Measurements from ENCODE around the gene WAPL.
A peak's percentile ranks its signal among the peaks of the same experiment; 100 is the strongest.

Gene WAPL

DNA sequence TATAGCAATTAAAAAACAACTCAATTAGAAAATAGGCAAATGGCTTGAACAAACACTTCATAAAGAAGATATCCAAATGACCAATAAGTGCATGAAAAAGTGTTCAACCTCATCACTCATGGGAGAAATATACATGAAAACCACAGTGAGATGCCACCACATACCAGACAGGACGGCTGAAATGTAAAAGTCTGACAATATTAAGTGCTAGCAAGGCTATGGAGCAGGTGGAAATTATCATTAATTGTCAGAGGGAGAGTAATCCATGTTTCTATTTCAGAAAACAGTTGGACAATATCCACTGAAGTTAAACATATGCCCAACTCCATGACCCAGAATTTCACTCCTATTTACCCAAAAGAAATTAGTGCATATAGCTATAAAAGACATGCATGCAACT lies 112.4 kb downstream of the WAPL start:
- H3K36me3 ChIP-seq (ENCODE audit: control insufficient read depth, insufficient read depth, low read length), result no peaks in the 10 kb centered on the region
- no peak overlapping the region for H3K4me3 ChIP-seq (ENCODE audit: low read depth, low read length)
- H3K9me3 ChIP-seq (ENCODE audit: control insufficient read depth, insufficient read depth, low read length), result no peaks in the 10 kb centered on the region
- H3K27ac ChIP-seq (ENCODE audit: low read depth, low read length), result no peak overlapping the region
- H3K4me1 ChIP-seq (ENCODE audit: control insufficient read depth, insufficient read depth, low read length), result no peaks in the 10 kb centered on the region
- H3K27me3 ChIP-seq (ENCODE audit: control insufficient read depth, insufficient read depth, low read length), result no peaks in the 10 kb centered on the region
- H3K9ac ChIP-seq (ENCODE audit: low read depth, low read length), result no peak overlapping the region

DNA sequence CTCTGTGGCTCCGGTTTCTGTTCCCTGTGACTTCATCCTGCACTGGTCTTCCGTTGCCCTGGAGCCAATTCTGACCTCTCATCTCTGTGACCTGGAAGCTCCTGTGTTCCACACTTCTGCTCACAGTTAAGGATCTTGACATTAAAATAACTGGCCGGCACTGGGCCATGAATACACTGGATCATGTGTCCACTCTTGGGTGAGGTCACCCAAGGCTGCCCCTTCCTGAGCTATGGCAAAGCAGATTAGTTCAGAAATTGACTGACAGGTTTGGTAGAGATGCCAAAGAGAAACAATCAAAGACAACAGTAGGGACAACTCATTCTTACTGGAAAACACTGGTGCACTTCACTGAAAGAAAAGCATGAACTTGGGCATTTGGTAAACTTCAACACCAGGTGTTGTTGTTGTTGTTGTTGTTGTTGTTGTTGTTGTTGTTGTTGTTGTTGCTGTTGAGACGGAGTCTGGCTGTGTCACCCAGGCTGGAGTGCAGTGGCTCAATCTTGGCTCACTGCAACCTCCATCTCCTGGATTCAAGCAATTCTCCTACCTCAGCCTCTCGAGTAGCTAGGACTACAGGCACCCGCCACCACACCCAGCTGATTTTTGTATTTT lies 118.3 kb downstream of the WAPL start:
- Histone ChIP-seq H3K9ac (ENCODE audit: low read depth, low read length) (no peak overlapping the region), H3K27ac (ENCODE audit: low read depth, low read length) (no peak overlapping the region), H3K4me1 (ENCODE audit: control insufficient read depth, insufficient read depth, low read length) (peaks cover 17% of the 10 kb centered on the region), H3K9me3 (ENCODE audit: control insufficient read depth, insufficient read depth, low read length) (no peaks in the 10 kb centered on the region), H3K27me3 (ENCODE audit: control insufficient read depth, insufficient read depth, low read length) (peaks cover 43% of the 10 kb centered on the region), H3K36me3 (ENCODE audit: control insufficient read depth, insufficient read depth, low read length) (no peaks in the 10 kb centered on the region), H3K4me3 (ENCODE audit: low read depth, low read length) (no peak overlapping the region)

DNA sequence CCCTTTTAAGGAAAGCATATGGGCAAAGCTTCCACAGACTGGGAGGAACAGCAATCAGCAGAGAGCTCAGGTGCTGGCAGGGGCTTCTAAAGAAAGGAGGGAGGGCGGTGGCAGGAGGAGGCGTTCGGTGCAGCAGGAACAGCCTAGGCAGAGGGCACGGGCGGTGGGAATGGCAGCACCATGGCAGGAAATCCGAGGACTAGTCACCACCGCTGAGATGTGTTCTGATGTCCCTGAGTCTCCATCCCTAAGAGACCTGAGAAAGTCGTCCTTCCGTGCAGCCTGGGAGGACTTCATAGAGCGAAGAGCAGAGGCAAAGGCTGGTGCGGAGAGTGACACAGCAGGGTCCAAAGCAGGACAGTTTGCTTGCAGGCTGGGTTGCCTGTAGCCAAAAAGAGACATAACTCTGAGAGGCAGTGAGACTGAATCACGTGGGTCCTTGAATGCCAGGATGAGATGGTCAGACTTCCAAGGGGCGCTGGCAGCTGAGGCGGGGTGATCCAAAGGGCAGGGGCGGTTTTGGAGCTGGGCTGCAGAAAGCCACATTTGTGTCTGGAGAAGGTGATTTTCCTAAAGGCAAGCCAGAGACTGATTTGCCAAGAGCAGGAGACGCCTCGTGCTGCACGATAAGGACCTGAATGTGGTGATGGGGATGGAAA lies 119.2 kb downstream of the WAPL start:
- H3K27ac ChIP-seq (ENCODE audit: low read depth, low read length), result no peak overlapping the region
- H3K9ac ChIP-seq (ENCODE audit: low read depth, low read length), result no peak overlapping the region
- H3K4me1 ChIP-seq (ENCODE audit: control insufficient read depth, insufficient read depth, low read length), result peaks cover 17% of the 10 kb centered on the region
- peaks cover 43% of the 10 kb centered on the region for H3K27me3 ChIP-seq (ENCODE audit: control insufficient read depth, insufficient read depth, low read length)
- H3K36me3 ChIP-seq (ENCODE audit: control insufficient read depth, insufficient read depth, low read length), result no peaks in the 10 kb centered on the region
- H3K4me3 ChIP-seq (ENCODE audit: low read depth, low read length), result peak overlapping the region; percentile 57
- no peaks in the 10 kb centered on the region for H3K9me3 ChIP-seq (ENCODE audit: control insufficient read depth, insufficient read depth, low read length)

DNA sequence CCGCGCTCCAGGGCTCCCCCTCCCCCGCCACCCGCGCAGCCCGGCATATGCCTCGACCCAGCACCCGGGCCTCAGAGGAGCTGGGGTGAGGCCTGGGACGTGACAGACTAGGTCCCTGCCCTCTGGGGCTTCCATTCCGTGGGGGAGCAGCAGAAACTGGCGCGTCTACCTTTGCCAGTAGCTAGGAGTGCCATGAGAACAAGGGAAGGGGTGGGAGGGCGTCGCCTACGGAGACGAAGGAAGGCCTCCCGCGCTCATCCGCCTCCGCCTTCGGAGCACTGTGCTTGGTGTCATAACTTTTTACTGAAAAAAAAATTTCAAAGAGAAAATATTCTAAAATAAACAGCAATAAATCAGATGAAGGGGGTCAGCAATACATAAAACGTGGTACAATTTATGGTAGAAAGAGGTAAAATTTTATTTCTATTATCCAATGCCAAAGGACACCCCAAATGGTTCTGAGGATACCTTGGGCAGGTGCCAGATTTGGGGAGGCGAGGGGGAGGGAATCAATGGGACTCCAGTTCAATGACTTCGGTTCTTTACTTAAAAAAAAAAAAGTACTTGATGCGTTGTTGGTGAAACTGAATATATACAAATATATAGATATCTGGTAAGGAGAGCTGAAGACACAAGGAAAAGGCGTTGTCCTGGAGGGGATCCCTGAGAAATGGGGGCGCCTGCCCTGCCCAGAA lies 119.9 kb downstream of the WAPL start:
- Histone ChIP-seq H3K27ac (ENCODE audit: low read depth, low read length) (no peak overlapping the region), H3K9me3 (ENCODE audit: control insufficient read depth, insufficient read depth, low read length) (no peaks in the 10 kb centered on the region), H3K4me1 (ENCODE audit: control insufficient read depth, insufficient read depth, low read length) (peaks cover 17% of the 10 kb centered on the region), H3K36me3 (ENCODE audit: control insufficient read depth, insufficient read depth, low read length) (no peaks in the 10 kb centered on the region), H3K4me3 (ENCODE audit: low read depth, low read length) (peak overlapping the region; percentile 57), H3K27me3 (ENCODE audit: control insufficient read depth, insufficient read depth, low read length) (peaks cover 43% of the 10 kb centered on the region), H3K9ac (ENCODE audit: low read depth, low read length) (no peak overlapping the region)

DNA sequence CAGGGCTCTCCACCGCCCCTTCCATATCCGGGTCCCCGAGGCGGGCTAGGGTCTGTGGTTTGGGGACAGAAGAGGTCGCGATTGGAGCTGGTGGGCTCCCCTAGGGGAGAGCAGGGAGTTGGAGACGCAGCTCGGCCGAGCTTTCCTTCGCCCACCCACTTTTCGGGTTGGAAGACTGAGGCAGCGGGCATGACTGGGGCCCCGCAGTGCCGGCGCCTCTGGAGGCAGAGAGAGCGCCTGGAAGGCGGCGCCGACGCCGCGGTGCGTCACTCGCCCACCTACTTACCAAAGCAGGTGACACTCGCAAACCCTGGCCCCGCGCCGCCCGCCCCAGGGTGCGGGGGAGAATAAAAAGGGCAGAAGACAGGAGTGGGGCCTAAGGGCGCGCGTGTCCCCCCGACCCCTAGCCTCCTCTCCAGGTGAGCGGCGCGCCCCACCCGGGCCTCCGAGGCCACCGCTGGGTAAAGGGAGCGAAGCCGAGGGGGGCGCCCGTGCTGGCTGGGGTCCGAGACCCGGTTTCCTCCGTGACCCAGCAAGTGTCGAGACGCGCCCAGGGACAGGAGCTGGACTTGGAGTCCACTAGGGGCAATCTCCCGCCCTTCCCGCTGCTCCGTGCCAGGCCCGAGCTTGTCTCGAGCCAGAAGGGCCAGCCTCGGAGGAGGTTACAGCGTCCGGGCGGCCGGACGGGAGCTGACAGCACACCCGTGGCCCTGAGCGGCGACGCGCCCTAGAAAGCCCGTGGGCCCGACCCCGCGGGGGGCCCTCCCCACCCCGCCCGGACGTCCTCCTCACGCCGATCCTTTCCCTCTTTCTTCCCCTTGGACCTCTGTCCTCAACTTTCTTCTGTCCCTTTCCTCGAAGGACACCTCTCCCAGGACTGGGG lies 120.6 kb downstream of the WAPL start:
- Histone ChIP-seq H3K27ac (ENCODE audit: low read depth, low read length) (no peak overlapping the region), H3K4me1 (ENCODE audit: control insufficient read depth, insufficient read depth, low read length) (peaks cover 17% of the 10 kb centered on the region), H3K4me3 (ENCODE audit: low read depth, low read length) (peak overlapping the region; percentile 57), H3K9ac (ENCODE audit: low read depth, low read length) (no peak overlapping the region), H3K27me3 (ENCODE audit: control insufficient read depth, insufficient read depth, low read length) (peaks cover 43% of the 10 kb centered on the region), H3K9me3 (ENCODE audit: control insufficient read depth, insufficient read depth, low read length) (no peaks in the 10 kb centered on the region), H3K36me3 (ENCODE audit: control insufficient read depth, insufficient read depth, low read length) (no peaks in the 10 kb centered on the region)

DNA sequence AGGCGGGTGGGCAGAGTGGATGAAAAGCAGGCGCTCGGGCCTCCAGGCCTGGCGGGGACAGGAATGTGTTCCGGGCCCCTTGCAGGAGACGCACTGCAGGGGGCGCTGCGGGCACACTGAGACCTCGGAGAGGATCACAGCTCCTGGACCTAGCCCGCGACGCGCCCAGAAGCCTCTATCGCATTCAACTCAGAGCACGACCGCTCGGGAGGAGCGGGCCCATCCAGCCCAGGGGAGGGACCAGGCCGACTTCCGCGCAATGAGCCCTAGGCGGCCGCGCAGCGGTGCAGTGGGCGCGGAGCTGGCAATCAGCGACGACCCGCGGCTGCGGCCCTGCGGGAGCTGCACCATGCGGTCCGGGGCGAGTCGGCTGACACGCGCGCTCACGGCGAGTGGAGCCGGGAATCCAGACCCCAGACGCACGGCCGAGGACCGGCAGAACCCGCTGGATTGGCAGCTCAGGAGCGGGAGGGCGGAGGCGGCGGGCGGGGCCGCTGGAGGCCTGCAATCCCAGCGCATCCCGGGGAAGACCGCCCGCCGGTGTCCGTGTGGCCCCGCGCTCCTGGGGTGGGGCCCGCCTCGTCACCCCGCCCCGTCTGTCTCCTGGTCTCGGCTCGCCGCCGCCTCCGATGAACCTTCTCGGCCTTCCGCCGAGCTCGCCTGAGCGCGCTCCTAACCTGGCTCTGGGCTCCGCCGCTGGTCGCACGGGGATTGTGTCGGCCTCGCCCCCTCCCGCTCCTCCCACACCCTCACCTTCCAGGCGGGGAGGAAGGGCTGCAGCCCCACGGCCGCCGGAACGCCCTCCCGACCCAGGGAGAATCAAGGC lies 121.5 kb downstream of the WAPL start:
- Histone ChIP-seq H3K36me3 (ENCODE audit: control insufficient read depth, insufficient read depth, low read length) (no peaks in the 10 kb centered on the region), H3K9me3 (ENCODE audit: control insufficient read depth, insufficient read depth, low read length) (no peaks in the 10 kb centered on the region), H3K27ac (ENCODE audit: low read depth, low read length) (peak overlapping the region; percentile 14), H3K4me3 (ENCODE audit: low read depth, low read length) (peak overlapping the region; percentile 57), H3K4me1 (ENCODE audit: control insufficient read depth, insufficient read depth, low read length) (peaks cover 17% of the 10 kb centered on the region), H3K9ac (ENCODE audit: low read depth, low read length) (no peak overlapping the region), H3K27me3 (ENCODE audit: control insufficient read depth, insufficient read depth, low read length) (peaks cover 43% of the 10 kb centered on the region)

DNA sequence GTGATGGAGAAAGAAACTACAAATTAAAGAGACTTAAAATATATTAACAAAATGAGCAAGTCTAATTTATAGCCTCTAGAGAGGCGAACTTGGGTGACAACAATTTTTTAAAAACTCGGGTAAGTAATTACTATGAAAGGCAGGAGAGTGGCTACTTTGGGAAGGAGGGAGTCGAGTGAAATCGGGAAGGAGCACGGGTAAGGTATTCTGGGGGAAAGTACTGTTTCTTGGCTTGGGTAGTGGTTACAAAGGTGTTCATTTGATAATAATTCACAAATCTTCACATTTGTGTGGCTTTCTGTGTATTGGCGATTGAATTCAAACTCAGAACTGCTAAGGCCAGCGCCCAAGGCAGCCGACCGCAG lies 122.1 kb downstream of the WAPL start:
- H3K27ac ChIP-seq (ENCODE audit: low read depth, low read length), result peak overlapping the region; percentile 14
- H3K9me3 ChIP-seq (ENCODE audit: control insufficient read depth, insufficient read depth, low read length), result no peaks in the 10 kb centered on the region
- peaks cover 17% of the 10 kb centered on the region for H3K4me1 ChIP-seq (ENCODE audit: control insufficient read depth, insufficient read depth, low read length)
- H3K4me3 ChIP-seq (ENCODE audit: low read depth, low read length), result no peak overlapping the region; the same call in 1 of the 2 replicates
- peaks cover 43% of the 10 kb centered on the region for H3K27me3 ChIP-seq (ENCODE audit: control insufficient read depth, insufficient read depth, low read length)
- H3K9ac ChIP-seq (ENCODE audit: low read depth, low read length), result no peak overlapping the region
- H3K36me3 ChIP-seq (ENCODE audit: control insufficient read depth, insufficient read depth, low read length), result no peaks in the 10 kb centered on the region

DNA sequence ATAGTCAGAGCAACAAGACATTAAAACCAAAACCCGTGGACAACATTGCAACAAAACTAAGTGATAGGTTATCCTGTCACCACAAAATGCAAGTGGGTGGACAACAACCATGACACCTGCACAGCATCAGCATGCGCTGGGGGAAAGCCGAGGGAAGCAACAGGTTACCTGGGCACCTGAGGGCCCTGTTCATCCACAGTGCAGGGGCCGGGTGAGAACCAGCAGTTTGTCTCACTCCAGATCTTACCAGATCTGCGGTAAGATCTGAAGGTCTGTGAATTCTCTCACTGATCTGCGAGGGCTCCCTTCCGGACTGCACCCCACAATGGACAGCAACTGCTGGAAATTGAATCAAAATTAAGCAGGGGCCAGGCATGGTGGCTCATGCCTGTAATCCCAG lies 124.5 kb downstream of the WAPL start:
- Histone ChIP-seq H3K27me3 (ENCODE audit: control insufficient read depth, insufficient read depth, low read length) (peaks cover 29% of the 10 kb centered on the region), H3K9me3 (ENCODE audit: control insufficient read depth, insufficient read depth, low read length) (no peaks in the 10 kb centered on the region), H3K4me3 (ENCODE audit: low read depth, low read length) (no peak overlapping the region), H3K27ac (ENCODE audit: low read depth, low read length) (no peak overlapping the region), H3K36me3 (ENCODE audit: control insufficient read depth, insufficient read depth, low read length) (no peaks in the 10 kb centered on the region), H3K4me1 (ENCODE audit: control insufficient read depth, insufficient read depth, low read length) (peaks cover 6% of the 10 kb centered on the region), H3K9ac (ENCODE audit: low read depth, low read length) (no peak overlapping the region)

DNA sequence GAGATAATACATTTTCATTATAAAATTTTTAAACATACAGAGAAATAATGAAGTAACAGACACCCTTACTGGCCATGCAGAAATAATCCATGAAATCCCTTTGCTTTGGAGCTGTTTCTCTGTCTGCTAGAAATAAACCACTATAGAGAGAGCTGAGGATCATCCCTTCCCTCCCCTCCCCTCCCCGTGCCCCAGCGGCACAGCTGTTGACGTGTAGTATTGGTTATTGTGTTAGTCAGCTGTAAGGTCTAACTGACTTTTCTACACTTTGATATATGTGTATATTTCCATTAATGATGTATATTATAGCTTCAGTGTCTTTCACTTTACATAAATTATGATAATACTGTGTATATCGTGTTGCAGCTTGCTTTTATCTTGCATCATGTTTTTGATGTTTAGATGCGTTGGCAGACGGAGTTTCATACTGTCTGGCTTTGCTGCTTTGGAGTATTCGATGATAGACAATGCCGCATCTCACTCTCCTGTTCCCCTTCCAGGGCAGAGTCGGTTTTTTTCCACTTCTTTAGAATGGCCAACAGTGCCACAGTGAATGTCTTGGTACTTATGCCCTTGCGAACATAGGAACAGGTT lies 127.6 kb downstream of the WAPL start:
- Histone ChIP-seq H3K27me3 (ENCODE audit: control insufficient read depth, insufficient read depth, low read length) (peaks cover 26% of the 10 kb centered on the region), H3K4me1 (ENCODE audit: control insufficient read depth, insufficient read depth, low read length) (no peaks in the 10 kb centered on the region; the same call in 1 of the 2 replicates), H3K36me3 (ENCODE audit: control insufficient read depth, insufficient read depth, low read length) (no peaks in the 10 kb centered on the region), H3K9ac (ENCODE audit: low read depth, low read length) (no peak overlapping the region), H3K4me3 (ENCODE audit: low read depth, low read length) (no peak overlapping the region), H3K27ac (ENCODE audit: low read depth, low read length) (no peak overlapping the region), H3K9me3 (ENCODE audit: control insufficient read depth, insufficient read depth, low read length) (no peaks in the 10 kb centered on the region)

DNA sequence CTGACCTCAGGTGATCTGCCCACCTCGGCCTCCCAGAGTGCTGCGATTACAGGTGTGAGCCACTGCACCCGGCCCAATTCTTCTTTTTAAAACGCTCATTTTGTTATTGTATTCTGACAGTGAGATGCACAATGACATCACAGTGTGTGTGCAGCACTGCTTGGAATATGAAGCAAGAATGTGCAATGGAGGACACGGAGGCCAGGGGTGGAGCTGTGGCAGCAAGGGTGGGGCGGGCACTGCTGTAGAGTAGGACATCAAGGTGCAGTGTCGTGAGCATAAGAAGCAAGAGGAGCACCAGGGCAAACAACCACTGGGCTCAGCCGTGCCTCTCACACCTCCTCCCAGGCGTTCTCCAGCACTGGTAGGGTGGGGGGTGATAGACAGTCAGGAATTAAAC lies 128.2 kb downstream of the WAPL start:
- Histone ChIP-seq H3K27me3 (ENCODE audit: control insufficient read depth, insufficient read depth, low read length) (peaks cover 22% of the 10 kb centered on the region), H3K27ac (ENCODE audit: low read depth, low read length) (no peak overlapping the region), H3K4me1 (ENCODE audit: control insufficient read depth, insufficient read depth, low read length) (peaks cover 2% of the 10 kb centered on the region; the same call in 1 of the 2 replicates), H3K9me3 (ENCODE audit: control insufficient read depth, insufficient read depth, low read length) (no peaks in the 10 kb centered on the region), H3K9ac (ENCODE audit: low read depth, low read length) (no peak overlapping the region), H3K36me3 (ENCODE audit: control insufficient read depth, insufficient read depth, low read length) (no peaks in the 10 kb centered on the region), H3K4me3 (ENCODE audit: low read depth, low read length) (no peak overlapping the region)
